NCI-H748 (cell line): ENCODE measurements around the gene ELF3.
A peak's percentile ranks its signal among the peaks of the same experiment; 100 is the strongest.
"Not testable (repeated sequence)": the region's sequence is repeated elsewhere in the genome, so short reads cannot be mapped to it uniquely, and the experiment has no call there.

Source experiments
- DNase-seq: peaks from one replicate; lab custom pipeline; 2025; ENCODE audit not compliant: unreplicated experiment; lab: John Stamatoyannopoulos, UW

The ELF3 gene

GRCh38 chr1:202007805-202008489 is 2.4 kb upstream of the ELF3 start:
- peak; percentile 17 for DNase-seq

- DNase-seq, result peak; percentile 79
Observed at GRCh38 chr1:202009326-202010179, 834 bp upstream of the ELF3 start.

- no peak for DNase-seq
Observed at GRCh38 chr1:202011994-202012393, 1.6 kb downstream of the ELF3 start.

- no peak for DNase-seq
Observed at GRCh38 chr1:202012544-202013478, 2.4 kb downstream of the ELF3 start.

GRCh38 chr1:202013603-202014002 is 3.2 kb downstream of the ELF3 start:
- no peak for DNase-seq

GRCh38 chr1:202014060-202014459 is 3.7 kb downstream of the ELF3 start:
- DNase-seq, result no peak

- no peak for DNase-seq
Observed at GRCh38 chr1:202014915-202015661, 4.7 kb downstream of the ELF3 start.

- no peak for DNase-seq
Observed at GRCh38 chr1:202015662-202015937, 5.2 kb downstream of the ELF3 start.

GRCh38 chr1:202016022-202016810 is 5.8 kb downstream of the ELF3 start:
- DNase-seq, result no peak

GRCh38 chr1:202016811-202017748 is 6.7 kb downstream of the ELF3 start:
- no peak for DNase-seq

- peak; percentile 77 for DNase-seq
Observed at GRCh38 chr1:202017749-202018467, 7.5 kb downstream of the ELF3 start.

- peak; percentile 84 for DNase-seq
Observed at GRCh38 chr1:202018468-202019234, 8.3 kb downstream of the ELF3 start.

GRCh38 chr1:202019235-202019558 is 8.8 kb downstream of the ELF3 start:
- not testable (repeated sequence) for DNase-seq

GRCh38 chr1:202023001-202023433 is 12.6 kb downstream of the ELF3 start:
- peak; percentile 93 for DNase-seq

GRCh38 chr1:202029171-202029665 is 18.8 kb downstream of the ELF3 start:
- peak; percentile 78 for DNase-seq

GRCh38 chr1:202029727-202030126 is 19.3 kb downstream of the ELF3 start:
- no peak for DNase-seq

- DNase-seq, result no peak
Observed at GRCh38 chr1:202031796-202032195, 21.4 kb downstream of the ELF3 start.
